Sigmoid colon (tissue), 7 donors: ENCODE results near the gene RPS19BP1. TPM values are rescaled to one million over a fixed set of nuclear protein-coding genes. Genes with fewer than 3 reads are reported as not detected.

Experiments used
- DNase-seq: peaks from one replicate; pipeline ENCODE4 v3.0.0-alpha.2; 2019
- H3K27ac ChIP-seq, 4 donors: fragments of 200-600 bp; sonication (generic); one replicate each; pipeline ENCODE4 v1.5.1; 2016 to 2019; ENCODE audit warnings: mild to moderate bottlenecking in 1 of 4
- H3K27me3 ChIP-seq, 3 donors: fragments of 200-600 bp; sonication (generic); one replicate each; pipeline ENCODE4 v1.5.1; 2019; ENCODE audit warnings: mild to moderate bottlenecking in 1 of 3
- H3K36me3 ChIP-seq, 4 donors: fragments of 200-600 bp; sonication (generic); one replicate each; pipeline ENCODE4 v1.5.1; 2016 to 2019
- H3K4me1 ChIP-seq, 4 donors: fragments of 200-600 bp; sonication (generic); one replicate each; pipeline ENCODE4 v1.5.1; 2017 to 2019
- H3K4me3 ChIP-seq, 4 donors: fragments of 200-600 bp; sonication (generic); one replicate each; pipeline ENCODE4 v1.5.1; 2017 to 2019; ENCODE audit warnings: mild to moderate bottlenecking in 2 of 4, moderate library complexity in 1 of 4
- H3K9me3 ChIP-seq, 4 donors: fragments of 200-600 bp in 3 of 4; sonication (generic) in 3 of 4; one replicate each; pipeline versions ENCODE4 v1.5.1 to v1.6.1; 2013 to 2019
- CTCF ChIP-seq, 4 experiments: fragments of 450-650 bp in 3 of 4; fragments of 200-600 bp in 1 of 4; IDR thresholded peaks; one replicate each; pipeline ENCODE4 v1.5.1; 2016 to 2019; ENCODE audit warnings: antibody characterized with exemption in 4 of 4, mild to moderate bottlenecking in 3 of 4, moderate library complexity in 2 of 4
- EP300 ChIP-seq, 4 donors: sonication (generic); formaldehyde crosslinking; IDR thresholded peaks; one replicate each; pipeline ENCODE4 v1.6.1; 2017; ENCODE audit warnings: antibody characterized with exemption in 4 of 4
- POLR2A ChIP-seq, 2 donors: fragments of 450-650 bp; IDR thresholded peaks; one replicate each; pipeline ENCODE4 v1.6.1; 2016; ENCODE audit warnings: antibody characterized with exemption in 2 of 2, mild to moderate bottlenecking in 2 of 2, moderate library complexity in 2 of 2
- POLR2AphosphoS5 ChIP-seq, 4 donors: sonication (generic); formaldehyde crosslinking; IDR thresholded peaks; one replicate each; pipeline ENCODE4 v1.6.1; 2017; ENCODE audit warnings: antibody characterized with exemption in 4 of 4
- WGBS, 2 donors: extraction: QIAGEN DNeasy Blood & Tissue Kit; methylation state at CpG; one replicate each; pipeline ENCODE4 v1.1.7; 2013; 5-methylcytosine and 5-hydroxymethylcytosine counted together
- intact Hi-C: fragments of 100-400 bp; cut with DNase I; formaldehyde crosslinking; loops from one replicate; pipeline ENCODE4 v1.15.1; 2023
- polyA plus RNA-seq, 3 donors: library from polyadenylated mRNA; stranded (reverse); fragments of 200-250 nt; gene quantifications; one replicate each; pipeline ENCODE4 v1.2.3, GENCODE V29; 2013
- total RNA-seq, 4 donors: library from RNA; depleted of rRNA; stranded (reverse); fragments of >200 nt; gene quantifications; one replicate each; pipeline ENCODE4 v1.1.0, GENCODE V29; 2016
- donor health status: healthy with polysubstance abuse.
- donor health status: Bipolar disorder and iron deficiency.
- donor health status: healthy.

Gene RPS19BP1
- total and polyA plus RNA-seq, 7 donors: 148 to 217 (median 180) TPM

- 80 to 96% methylated on average over 3 of the region's 3 CpGs for WGBS, 2 donors
- Histone ChIP-seq H3K27me3 (peaks cover 16 to 60% (median 27%) of the 10 kb centered on the region in 3 donors), H3K9me3 (no peaks in the 10 kb centered on the region), H3K27ac (no peak overlapping the region), H3K4me3 (no peak overlapping the region), H3K36me3 (no peaks in the 10 kb centered on the region), H3K4me1 (peaks cover 0 to 13% (median 10%) of the 10 kb centered on the region in 4 donors)
- no peak for DNase-seq
- TF ChIP-seq CTCF (IDR thresholded peaks at IDR 0.05): no peak
- TF ChIP-seq POLR2AphosphoS5 (IDR thresholded peaks at IDR 0.05): no peak
- TF ChIP-seq POLR2A (IDR thresholded peaks at IDR 0.05): no peak
- TF ChIP-seq EP300 (IDR thresholded peaks at IDR 0.05): no peak
- intact Hi-C loops: no loop called here
These were observed 20.9 kb upstream of the RPS19BP1 start for GRCh38 chr22:39553429-39553828.

- 38 to 50% methylated on average over 2 of the region's 2 CpGs for WGBS, 2 donors
- H3K27me3 ChIP-seq: peaks cover 0 to 48% (median 9%) of the 10 kb centered on the region in 3 donors
These were observed 15.0 kb upstream of the RPS19BP1 start for GRCh38 chr22:39547587-39547947.

GRCh38 chr22:39546889-39547586 lies 14.5 kb upstream of the RPS19BP1 start:
- no peak overlapping the region for H3K27ac ChIP-seq
- no peak for DNase-seq
- intact Hi-C loops: no loop called here
- H3K36me3 ChIP-seq: no peaks in the 10 kb centered on the region
- H3K4me1 ChIP-seq: peaks cover 0 to 7% (median 2%) of the 10 kb centered on the region in 4 donors
- TF ChIP-seq EP300 (IDR thresholded peaks at IDR 0.05): no peak
- no peak for TF ChIP-seq CTCF (IDR thresholded peaks at IDR 0.05)
- TF ChIP-seq POLR2AphosphoS5 (IDR thresholded peaks at IDR 0.05): no peak
- TF ChIP-seq POLR2A (IDR thresholded peaks at IDR 0.05): no peak
- no peak overlapping the region for H3K4me3 ChIP-seq
- peaks cover 0 to 44% (median 4%) of the 10 kb centered on the region in 3 donors for H3K27me3 ChIP-seq
- 42 to 62% methylated on average over 5 of the region's 5 CpGs for WGBS, 2 donors
- H3K9me3 ChIP-seq: no peaks in the 10 kb centered on the region

More at GRCh38 chr22:39547587-39547947, 15.0 kb upstream of the RPS19BP1 start:
- Histone ChIP-seq H3K4me3 (no peak overlapping the region), H3K4me1 (peaks cover 0 to 7% (median 2%) of the 10 kb centered on the region in 4 donors), H3K9me3 (no peaks in the 10 kb centered on the region), H3K36me3 (no peaks in the 10 kb centered on the region), H3K27ac (no peak overlapping the region)
- TF ChIP-seq EP300 (IDR thresholded peaks at IDR 0.05) (no peak), POLR2AphosphoS5 (IDR thresholded peaks at IDR 0.05) (no peak), CTCF (IDR thresholded peaks at IDR 0.05) (no peak), POLR2A (IDR thresholded peaks at IDR 0.05) (no peak)
- no peak for DNase-seq
- intact Hi-C loops: no loop called here

GRCh38 chr22:39545386-39546365 lies 13.1 kb upstream of the RPS19BP1 start:
- H3K4me1 ChIP-seq: peaks cover 0 to 7% (median 2%) of the 10 kb centered on the region in 4 donors
- WGBS, 2 donors: 27 to 32% methylated on average over 39 of the region's 39 CpGs
- DNase-seq: no peak
- TF ChIP-seq EP300 (IDR thresholded peaks at IDR 0.05): no peak
- TF ChIP-seq POLR2AphosphoS5 (IDR thresholded peaks at IDR 0.05): no peak
- TF ChIP-seq CTCF (IDR thresholded peaks at IDR 0.05): no peak
- TF ChIP-seq POLR2A (IDR thresholded peaks at IDR 0.05): no peak
- H3K4me3 ChIP-seq: no peak overlapping the region
- H3K27me3 ChIP-seq: peaks cover 0 to 41% (median 4%) of the 10 kb centered on the region in 3 donors
- no peak overlapping the region for H3K27ac ChIP-seq
- H3K9me3 ChIP-seq: no peaks in the 10 kb centered on the region
- intact Hi-C loops: no loop called here
- H3K36me3 ChIP-seq: no peaks in the 10 kb centered on the region
